MV-4-11 (cell line): ENCODE measurements around the gene IGSF23.
"Not testable (repeated sequence)": the region's sequence is repeated elsewhere in the genome, so short reads cannot be mapped to it uniquely, and the experiment has no call there.

Experiments
- DNase-seq: peaks from one replicate; lab custom pipeline; 2025; lab: John Stamatoyannopoulos, UW

IGSF23 gene

DNA sequence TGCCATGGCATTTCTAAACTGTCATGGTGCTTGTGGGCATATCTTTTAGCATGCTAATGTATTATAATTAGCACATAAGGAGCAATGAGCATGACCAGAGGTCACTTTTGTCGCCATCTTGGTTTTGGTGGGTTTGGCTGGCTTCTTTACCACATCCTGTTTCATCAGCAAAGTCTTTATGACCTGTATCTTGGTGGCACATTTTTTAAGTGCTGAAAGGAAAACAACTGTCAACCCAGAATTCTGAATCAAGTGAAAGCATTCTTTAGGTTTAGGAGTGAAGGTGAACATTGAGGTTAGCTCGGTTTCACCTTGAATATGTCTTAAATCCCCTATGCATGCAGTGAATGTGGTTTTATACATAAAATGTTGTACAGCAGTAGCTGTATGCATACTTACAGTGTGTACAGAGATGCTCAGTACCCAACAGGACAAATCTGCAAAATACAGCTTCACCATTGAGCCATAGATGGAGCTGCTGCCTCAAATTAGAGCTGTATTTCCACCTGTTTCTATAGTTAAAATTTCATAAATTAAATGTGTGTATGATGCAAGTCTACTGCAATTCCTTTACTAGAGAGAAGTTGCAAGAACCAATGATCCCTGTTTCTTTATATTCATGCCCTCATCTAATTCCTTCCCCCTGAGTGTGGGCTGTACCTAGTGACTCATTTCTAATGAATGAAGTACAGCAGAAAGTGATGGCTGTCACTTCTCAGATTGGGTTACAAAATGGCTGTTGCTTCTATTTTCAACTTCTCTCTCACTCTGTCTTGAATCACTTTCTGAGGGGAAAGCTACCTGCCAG is 25.2 kb upstream of the IGSF23 start:
- DNase-seq, result peak; percentile 100

DNA sequence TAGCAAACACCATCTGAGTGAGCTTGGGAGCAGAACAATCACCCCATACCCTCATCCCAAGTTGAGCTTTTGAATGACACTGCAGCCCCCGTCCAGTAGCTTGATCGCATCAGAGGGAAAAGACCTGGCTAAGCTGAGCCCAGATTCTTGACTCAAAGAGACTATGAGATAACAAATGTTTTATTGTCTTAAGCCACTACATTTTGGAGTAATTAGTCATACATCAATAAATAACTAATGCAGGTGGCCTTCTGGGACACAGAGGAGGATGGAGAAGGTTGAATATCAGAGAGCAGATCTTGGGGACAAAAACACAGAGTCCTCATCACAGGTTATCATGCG is 24.6 kb upstream of the IGSF23 start:
- no peak for DNase-seq

DNA sequence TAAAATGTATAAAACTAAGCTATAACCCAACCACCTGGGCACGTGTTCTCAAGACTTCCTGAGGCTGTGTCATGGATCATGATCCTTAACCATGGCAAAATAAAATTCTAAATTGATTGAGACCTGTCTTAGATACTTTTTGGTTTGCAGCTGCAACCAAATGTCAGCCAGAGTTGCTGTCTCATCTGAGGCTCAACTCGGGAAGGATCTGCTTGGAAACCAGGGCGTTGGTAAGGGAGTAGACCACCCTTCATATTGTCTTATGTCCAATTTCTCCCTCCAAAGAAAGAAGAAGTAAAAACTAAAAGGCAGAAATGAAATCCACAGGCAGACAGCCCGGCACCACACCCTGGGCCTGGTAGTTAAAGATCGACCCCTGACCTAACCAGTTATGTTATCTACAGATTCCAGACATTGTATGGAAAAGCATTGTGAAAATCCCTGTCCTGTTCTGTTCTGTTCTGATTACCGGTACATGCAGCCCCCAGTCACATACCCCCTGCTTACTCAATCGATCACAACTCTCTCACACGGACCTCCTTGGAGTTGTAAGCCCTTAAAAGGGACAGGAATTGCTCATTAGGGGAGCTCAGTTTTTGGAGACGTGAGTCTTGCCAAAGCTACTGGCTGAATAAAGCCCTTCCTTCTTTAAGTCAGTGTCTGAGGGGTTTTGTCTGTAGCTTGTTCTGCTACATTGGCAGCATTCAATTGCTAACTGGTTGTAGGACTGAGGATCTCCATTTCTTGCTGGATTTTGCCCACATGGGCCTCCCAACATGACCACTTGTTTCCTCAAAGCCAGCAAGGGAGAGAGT is 22.9 kb upstream of the IGSF23 start:
- DNase-seq, result peak; percentile 30

DNA sequence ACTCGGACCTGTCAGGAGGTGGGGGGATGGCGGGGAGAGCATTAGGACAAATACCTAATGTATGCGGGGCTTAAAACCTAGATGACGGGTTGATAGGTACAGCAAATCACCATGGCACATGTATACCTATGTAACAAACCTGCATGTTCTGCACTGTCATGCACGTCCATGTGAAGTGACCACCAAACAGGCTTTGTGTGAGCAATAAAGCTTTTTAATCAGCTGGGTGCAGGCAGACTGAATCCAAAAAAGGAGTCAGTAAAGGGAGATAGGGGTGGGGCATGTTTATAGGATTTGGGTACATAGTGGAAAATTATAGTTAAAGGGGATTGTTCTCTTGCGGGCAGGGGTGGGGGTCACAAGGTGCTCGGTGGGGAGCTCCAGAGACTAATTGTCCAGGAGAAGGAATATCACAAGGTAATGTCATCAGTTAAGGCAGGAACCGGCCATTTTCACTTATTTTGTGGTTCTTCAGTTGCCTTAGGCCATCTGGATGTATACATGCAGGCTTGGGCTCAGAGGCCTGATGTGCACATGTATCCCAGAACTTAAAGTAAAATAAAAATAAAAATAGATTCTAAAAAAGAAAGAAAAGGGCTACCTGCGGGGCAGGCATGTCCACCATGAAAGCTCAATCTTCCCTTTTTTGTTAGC is 21.9 kb upstream of the IGSF23 start:
- not testable (repeated sequence) for DNase-seq

DNA sequence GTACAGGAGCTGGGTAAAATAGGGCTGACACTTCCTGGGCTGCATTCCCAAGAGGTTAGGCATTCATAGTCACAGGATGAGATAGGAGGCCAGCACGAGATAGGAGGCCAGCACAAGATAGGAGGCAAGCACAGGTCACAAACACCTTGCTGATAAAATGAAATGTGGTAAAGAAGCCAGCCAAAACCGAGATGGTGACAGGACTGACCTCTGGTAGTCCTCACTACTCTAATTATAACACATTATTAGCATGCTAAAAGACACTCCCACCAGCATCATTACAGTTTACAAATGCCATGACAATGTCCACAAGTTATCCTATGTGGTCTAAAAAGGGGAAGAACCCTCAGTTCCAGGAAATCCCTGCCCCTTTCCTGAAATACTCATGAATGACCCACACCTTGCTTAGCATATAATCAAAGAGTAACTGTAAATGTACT is 20.9 kb upstream of the IGSF23 start:
- peak; percentile 93 for DNase-seq

DNA sequence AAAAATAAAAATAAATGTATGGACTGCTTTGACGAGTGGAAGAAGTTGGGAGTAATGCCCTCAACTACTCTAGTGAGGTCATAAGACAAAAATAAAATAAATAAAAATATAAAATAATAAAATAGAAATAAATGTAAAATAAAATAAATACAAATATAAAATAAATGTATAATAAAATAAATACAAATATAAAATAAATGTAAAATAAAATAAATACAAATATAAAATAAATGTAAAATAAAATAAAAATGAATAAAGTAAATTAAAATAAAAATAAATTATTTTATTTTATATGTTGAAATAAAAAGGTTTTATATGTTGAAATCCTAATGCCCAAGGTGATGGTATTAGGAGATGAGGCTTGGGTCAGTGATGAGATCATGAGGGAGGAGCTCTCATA is 20.1 kb upstream of the IGSF23 start:
- DNase-seq, result no peak

DNA sequence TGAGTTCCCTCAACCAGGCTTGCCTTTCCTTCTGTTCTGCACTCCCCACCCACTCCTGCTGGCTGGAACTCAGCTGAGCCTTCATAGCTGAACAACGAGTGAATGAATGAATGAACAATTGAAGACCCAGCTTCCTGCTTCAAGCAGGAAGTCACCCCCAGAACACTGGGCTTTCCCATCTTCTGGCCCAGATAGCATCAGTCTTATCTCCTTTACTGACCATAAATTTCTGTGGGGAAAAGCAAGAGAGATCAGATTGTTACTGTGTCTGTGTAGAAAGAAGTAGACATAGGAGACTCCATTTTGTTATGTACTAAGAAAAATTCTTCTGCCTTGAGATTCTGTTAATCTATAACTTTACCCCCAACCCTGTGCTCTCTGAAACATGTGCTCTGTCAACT is 19.5 kb upstream of the IGSF23 start:
- DNase-seq, result not testable (repeated sequence)

DNA sequence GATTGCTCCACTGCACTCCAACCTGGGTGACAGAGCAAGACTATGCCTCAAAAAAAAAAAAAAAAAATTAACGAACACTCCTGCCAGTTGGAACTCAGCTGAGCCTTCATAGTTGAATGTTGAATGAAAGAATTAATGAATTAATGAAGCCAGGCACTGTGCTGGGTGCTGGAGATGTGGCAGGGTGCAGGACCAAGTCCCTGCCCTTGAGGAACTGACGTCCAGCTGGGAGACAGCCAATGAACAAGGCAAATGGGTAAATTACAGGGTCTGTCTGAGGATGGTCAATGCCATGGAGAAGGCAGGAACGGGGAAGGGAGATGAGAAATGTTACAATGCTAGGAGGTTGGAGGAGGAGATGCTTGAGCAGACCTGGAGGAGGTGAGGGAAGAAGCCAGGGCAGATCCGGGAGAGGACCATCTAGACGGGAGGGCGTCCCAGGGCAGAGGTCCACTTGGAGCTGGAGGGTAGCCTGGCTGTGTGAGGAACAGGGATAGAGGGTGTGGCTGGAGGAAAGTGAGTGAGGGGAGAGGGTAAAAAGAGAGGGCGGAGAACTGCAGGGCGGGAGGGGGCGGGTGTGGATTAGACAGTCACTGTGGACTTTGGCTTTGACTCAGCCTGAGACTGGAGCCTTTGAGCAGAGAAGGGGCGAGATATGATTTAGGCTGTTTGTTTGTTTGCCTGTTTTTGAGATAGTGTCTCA is 16.8 kb upstream of the IGSF23 start:
- no peak for DNase-seq

DNA sequence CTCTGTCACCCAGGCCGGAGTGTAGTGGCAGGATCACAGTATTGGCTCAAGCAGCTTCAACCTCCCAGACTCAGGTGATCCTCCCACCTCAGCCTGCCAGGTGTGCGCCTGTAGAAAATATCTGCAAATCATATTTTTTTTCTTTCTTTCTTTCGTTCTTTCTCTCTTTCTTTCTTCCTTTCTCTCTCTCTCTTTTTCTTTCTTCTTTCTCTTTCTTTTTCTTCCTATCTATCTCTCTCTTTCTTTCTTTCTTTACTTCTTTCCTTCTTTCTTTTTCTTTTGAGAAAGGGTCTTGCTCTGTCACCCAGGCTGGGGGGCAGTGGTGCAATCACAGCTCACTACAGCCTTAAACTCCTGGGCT is 16.3 kb upstream of the IGSF23 start:
- DNase-seq, result no peak

DNA sequence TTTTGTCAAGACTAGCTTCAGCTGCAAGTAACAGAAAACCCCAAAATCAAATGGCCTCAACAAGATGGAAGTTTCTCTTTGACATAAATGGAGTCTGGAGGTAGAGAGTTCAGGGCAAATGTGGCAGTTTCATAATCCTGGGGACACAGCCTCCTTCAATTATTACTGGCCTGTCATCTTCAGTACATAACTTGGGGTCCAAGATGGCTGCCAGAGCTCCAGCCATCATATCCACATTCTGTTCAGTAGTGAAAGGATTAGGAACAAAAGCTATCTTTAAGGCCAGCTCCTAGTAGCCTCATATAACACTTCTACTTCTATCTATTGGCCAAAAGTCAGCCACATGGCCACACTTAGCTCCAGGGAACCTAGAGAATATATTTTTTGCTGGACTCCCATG is 15.0 kb upstream of the IGSF23 start:
- DNase-seq, result no peak

DNA sequence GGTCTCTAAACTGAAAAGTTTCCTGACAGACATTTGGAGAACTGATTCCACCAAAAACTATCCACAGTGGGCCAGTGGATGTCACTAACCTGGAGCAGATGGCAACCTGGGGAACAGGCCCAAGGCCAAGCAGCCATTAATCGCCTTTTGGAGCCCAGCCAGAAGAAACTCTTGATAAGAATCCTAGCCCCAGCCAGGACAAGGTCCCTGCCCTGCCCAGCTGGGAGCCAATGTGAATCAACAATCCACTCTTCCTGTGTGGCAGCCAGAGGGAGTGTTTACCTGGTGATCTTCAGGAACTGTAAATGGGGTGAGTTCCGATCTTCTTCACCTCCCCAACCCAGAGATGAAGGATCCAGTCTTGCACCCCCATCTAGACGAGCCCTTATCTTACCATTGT is 14.5 kb upstream of the IGSF23 start:
- no peak for DNase-seq

DNA sequence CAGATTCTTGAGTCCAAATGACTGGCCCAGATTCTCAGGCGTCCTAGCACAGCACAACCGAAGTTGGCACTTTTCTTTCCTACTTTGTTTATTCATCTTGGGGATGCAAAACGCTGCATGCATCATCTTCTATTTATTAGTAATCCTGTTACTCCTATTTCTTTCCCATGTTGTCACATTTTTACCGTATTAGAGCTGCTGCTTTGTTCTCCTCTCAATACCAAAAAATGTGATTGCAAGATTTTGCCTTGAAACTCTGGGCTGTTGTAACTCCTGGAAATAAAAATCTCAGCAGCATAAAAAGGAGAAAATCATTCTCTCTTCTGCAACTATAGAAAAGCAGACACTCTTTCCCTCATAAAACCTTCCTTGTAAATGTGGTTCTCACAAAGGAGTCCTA is 12.9 kb upstream of the IGSF23 start:
- DNase-seq, result no peak

DNA sequence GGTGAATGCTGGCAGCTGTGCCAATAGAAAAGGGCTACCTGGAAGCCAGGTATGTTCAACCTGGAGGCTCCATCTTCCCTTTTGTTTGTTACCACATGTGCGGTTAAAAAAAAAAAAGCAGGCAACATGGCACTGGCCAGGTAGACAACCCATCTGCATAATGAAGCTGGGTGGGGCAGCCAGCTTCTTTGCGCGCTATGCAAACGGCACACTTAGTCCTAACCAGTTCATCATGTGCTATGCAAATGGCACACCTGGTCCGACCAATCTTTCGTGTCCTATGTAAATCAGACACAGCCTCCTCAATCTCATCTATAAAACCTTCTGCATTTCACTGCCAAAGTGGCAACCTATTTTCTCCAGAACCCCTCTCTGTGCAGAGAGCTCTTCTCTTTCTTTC is 11.3 kb upstream of the IGSF23 start:
- DNase-seq, result no peak

DNA sequence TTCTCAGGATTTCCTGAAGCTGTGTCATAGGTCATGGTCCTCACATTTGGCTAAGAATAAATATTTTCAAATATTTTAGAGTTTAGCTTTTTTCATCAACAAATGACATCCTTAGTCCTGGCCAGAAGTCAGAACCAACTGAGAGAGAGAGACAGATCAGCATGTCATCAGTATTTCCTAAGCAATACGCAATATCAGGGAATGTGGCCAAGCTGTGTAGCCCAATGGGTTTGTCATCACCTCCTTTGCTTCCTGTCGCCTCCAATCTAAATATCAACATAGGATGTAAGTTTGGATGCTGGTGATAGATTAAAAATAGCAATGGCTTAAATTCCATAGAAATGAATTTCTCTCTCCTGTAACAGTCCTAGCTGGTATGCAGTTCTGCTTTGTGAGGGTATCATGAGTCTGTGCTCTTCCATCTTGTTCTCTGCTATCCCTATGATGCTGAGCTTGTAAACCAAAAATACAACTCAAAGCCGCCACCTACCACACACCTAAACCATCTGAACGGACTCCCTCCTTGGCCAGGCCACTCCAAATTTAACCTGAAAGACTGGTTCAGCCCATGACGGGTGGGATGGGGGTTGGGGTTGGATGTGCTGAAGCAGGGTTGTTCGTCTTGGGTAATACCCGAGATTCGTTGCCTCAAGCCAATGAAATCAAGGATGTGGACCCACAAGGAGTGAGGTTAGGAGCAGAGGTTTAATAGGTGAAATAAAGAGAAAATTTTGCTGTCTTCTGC is 10.0 kb upstream of the IGSF23 start:
- no peak for DNase-seq

DNA sequence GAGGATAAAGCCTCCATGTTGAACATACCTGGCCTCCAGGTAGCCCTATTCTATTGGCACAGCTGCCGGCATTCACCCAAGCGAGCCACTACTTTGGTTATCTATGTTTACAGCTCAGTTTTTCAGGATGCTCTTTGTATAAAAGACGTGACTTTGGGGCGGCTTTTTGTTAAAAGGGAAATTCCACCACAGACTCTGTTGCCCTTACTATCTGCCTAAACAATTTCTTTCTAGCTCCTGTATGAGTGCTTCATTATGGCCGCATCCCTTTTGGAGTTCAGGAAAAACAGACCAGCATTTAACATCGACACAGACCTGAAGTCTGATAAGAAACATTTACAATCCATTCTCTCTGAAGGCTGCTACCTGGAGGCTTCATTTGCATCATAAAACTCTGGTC is 9.1 kb upstream of the IGSF23 start:
- DNase-seq, result no peak

DNA sequence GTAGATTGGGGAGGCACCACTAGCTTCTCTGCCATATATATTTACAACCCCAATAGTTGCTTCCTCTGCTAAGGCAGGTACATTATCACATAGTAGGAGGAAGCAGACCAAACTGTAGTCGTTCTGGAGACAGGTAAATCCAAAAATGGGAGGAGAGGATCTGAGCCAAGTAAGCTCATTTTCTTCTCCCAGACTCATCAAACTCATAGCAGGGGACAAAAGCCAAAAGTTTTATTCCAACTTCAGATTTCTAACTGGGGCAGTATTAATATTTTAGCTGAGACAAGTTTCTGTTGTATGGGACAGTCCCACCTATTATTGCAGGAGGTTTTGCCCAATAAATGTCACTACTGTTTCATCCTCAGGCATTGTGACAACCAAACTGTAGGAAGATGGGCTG is 7.8 kb upstream of the IGSF23 start:
- DNase-seq, result no peak

DNA sequence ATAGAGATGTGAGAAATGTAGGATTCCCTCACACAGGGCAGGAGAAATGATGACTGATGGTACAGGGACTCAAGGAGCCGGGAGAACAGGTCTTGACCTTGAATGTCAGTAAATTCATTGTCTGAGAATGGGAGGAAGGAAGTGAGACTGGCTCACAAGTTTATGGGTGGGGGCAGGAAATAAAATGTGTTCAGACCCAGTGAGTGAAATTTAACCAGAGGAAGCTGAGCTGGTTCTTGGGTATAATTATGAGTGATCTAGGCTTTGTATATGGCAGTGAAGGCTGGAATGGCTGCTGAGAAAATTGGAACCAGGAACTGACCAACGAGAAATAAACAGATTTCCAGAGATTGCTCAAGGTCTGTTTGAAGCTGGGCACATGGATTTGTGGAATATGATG is 6.3 kb upstream of the IGSF23 start:
- peak; percentile 84 for DNase-seq

DNA sequence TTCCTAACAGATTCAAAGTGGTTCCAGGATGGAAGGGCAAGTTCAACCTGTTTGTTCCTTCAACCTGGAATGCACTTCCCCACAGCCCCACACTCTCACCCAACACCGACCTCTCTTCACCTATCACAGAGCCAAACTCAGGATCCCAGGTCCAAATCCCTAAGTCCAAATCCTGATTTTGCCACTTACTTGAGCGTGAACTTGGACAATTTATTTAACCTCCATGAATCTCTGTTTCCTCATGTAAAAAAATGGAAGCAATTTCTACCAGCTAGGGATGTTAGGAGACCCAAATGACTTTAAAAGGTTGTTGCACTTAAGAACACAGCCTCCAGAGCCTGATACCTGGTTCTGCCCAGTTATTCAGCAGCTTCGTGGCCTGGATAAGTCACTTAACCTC is 5.4 kb upstream of the IGSF23 start:
- no peak for DNase-seq

DNA sequence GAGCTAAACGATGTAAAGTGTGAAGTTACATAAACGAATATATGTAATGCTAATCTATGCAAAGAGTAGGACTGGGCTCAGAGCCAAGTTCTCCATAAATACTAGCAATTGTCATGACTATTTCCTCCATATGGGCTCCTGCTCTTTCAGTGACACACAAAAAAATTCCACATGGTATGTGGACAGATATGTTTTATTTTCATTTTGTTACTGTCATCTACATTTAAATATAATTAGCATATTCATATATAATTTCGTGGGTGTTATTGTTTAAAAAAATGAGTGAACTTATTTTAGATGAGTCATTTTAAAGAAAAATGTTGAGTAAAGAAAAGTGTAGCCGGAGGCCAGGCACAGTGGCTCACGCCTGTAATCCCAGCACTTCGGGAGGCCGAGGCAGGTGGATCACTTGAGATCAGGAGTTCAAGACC is 5.0 kb upstream of the IGSF23 start:
- peak; percentile 43 for DNase-seq

DNA sequence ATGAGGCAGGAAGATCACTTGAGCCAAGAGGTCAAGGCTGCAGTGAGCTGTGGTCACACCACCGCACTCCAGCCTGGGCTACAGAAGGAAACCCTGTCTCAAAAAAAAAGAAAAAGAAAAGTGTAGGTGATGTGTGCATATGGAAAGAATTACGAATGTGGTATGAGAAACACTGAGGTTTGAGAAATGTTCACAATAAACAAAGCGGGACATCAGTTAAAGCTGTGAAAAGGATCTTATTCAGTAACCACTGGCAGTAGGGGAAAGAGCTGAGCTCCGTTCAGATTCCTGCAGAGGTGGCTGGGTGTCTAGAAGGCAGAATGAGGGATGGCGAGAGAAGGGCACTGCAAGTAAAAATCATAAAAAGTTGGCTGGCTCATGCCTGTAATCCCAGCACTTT is 4.1 kb upstream of the IGSF23 start:
- DNase-seq, result no peak

DNA sequence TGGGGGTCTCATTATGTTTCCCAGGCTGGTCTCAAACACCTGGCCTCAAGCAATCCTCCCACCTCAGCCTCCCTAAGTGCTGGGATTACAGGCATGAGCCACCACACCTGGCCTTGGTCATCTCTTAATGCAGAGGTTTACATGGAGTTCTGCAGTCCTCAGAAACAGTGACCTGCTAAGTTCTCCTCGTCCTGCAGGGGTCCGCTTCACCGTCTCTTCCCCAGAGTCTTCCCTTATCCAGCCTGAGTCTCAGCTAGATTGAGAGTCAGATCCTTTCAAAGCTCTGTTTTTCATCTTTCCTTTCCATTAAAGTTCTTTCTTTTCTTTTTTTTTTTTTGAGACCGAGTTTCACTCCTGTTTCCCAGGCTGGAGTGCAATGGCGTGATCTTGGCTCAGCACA is 2.9 kb upstream of the IGSF23 start:
- DNase-seq, result peak; percentile 51

DNA sequence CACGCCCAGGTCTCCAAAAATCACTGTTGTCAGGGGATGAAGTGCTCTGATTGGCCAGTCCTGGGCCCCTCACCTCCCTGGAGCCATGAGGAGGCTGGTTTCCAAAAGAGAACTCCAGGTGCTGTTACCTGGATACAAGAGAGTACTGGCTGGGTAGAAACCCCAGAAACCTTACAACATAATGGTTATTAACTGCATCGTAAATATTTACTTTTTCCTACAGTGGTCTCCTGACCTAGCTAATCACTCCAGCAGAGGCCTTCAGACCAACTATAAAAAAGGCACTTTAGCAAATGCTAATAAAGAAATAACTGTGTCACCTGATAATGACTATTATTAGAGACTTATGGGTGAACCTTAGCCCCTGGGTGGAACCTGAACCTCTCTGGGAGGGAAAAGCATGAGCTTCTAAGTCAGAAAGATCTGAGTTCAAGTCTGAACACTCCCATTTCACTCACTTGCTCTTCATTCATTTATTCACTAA is 1.5 kb upstream of the IGSF23 start:
- DNase-seq, result no peak
